Spinal cord (tissue), 10 donors: ENCODE results near the gene PRKCG. TPM values are rescaled to one million over a fixed set of nuclear protein-coding genes. Genes with fewer than 3 reads are reported as not detected.

Experiments
- DNase-seq, 6 donors: peaks; one replicate each; pipeline versions ENCODE4 v3.0.0 to v3.0.0-alpha.2; 2013 to 2015; ENCODE audit warnings: low spot score in 6 of 6, low read depth in 4 of 6
- H3K27ac ChIP-seq: one replicate; pipeline ENCODE4 v1.5.1; 2013; ENCODE audit warnings: low read depth, low read length, control low read depth
- H3K27me3 ChIP-seq: one replicate; pipeline ENCODE4 v1.6.1; 2013; ENCODE audit warnings: low read length; ENCODE audit not compliant: control insufficient read depth, insufficient read depth
- H3K36me3 ChIP-seq: one replicate; pipeline ENCODE4 v1.6.1; 2013; ENCODE audit warnings: low read length; ENCODE audit not compliant: control insufficient read depth, insufficient read depth
- H3K4me1 ChIP-seq: one replicate; pipeline ENCODE4 v1.6.1; 2013; ENCODE audit warnings: low read length; ENCODE audit not compliant: control insufficient read depth, insufficient read depth
- H3K4me3 ChIP-seq: one replicate; pipeline ENCODE4 v1.5.1; 2013; ENCODE audit warnings: low read depth, low read length, control low read depth
- H3K9me3 ChIP-seq: one replicate; pipeline ENCODE4 v1.6.1; 2013; ENCODE audit warnings: low read length; ENCODE audit not compliant: control insufficient read depth, insufficient read depth
- WGBS: methylation state at CpG from one replicate; pipeline ENCODE4 v1.1.5; 2013; ENCODE audit warnings: missing lambda C conversion rate; ENCODE audit not compliant: insufficient coverage; 5-methylcytosine and 5-hydroxymethylcytosine counted together
- polyA plus RNA-seq, 2 donors: library from polyadenylated mRNA; unstranded; fragments of 120-200 nt; gene quantifications; one replicate each; pipeline ENCODE4 v1.2.1, GENCODE V29; 2013; ENCODE audit not compliant: insufficient read length in 2 of 2
- total RNA-seq, 2 donors: library from RNA; depleted of rRNA in 1 of 2; stranded (reverse); fragments of 120-200 nt in 1 of 2; fragments of >200 nt in 1 of 2; gene quantifications; one replicate each; pipeline versions ENCODE4 v1.2.3 to v1.2.4, GENCODE V29; 2013 to 2014
- donor health status: healthy.

The PRKCG gene
- total and polyA plus RNA-seq, 4 donors, result 1.0 to 7.5 (median 4.0) TPM

DNA sequence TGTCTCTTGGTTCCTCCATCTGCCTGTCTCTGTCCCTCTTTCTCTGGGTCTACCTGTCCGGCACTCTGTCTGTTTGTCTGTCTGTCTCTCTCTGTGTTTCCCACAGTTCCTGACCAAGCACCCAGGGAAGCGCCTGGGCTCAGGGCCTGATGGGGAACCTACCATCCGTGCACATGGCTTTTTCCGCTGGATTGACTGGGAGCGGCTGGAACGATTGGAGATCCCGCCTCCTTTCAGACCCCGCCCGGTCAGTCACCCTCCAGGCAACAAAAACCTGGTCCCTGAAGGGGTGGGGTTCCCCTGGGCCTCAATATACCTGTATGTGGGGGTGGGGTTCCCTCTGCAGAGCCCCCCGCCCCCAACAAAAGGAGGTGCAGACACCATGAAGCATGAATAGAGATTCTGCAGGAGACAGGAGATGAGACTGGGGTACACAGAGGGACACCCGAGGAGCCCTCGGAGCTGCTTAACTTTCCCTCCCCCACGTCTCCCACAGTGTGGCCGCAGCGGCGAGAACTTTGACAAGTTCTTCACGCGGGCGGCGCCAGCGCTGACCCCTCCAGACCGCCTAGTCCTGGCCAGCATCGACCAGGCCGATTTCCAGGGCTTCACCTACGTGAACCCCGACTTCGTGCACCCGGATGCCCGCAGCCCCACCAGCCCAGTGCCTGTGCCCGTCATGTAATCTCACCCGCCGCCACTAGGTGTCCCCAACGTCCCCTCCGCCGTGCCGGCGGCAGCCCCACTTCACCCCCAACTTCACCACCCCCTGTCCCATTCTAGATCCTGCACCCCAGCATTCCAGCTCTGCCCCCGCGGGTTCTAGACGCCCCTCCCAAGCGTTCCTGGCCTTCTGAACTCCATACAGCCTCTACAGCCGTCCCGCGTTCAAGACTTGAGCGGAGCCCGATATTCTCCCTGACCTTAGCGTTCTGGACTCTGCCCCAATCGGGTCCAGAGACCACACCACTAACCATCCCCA, 24.5 kb downstream of the PRKCG start:
- WGBS, result 10% methylated on average over 45 of the region's 48 CpGs
- Histone ChIP-seq H3K27ac (no peak overlapping the region), H3K4me3 (no peak overlapping the region), H3K36me3 (no peaks in the 10 kb centered on the region), H3K9me3 (no peaks in the 10 kb centered on the region), H3K4me1 (peaks cover 42% of the 10 kb centered on the region), H3K27me3 (peaks cover 33% of the 10 kb centered on the region)
- peak in 2 of 6 donors; percentile 60 to 73 for DNase-seq

DNA sequence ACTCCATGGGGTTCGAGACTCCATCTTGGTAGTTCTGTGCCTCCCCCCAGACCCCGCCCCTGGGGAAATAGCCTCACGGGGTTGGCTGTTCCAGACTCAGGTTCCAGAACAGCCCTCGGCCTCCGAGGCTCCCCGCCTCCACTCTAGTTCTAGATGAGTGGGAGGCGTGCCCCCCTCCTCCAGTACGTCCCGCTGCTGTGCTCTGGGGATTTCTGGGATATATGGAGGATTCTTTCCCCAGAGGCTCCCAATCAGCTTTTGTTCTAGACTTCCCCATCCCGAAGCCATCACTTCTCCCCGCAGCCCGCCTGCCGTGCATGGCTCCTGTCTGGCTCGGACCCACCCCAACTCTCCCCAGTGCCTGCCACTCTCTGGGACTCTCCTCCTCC, 25.2 kb downstream of the PRKCG start:
- Histone ChIP-seq H3K36me3 (no peaks in the 10 kb centered on the region), H3K9me3 (no peaks in the 10 kb centered on the region), H3K27me3 (peaks cover 33% of the 10 kb centered on the region), H3K4me1 (peaks cover 42% of the 10 kb centered on the region), H3K4me3 (no peak overlapping the region), H3K27ac (no peak overlapping the region)
- WGBS, result 36% methylated on average over 5 of the region's 14 CpGs
- DNase-seq, result no peak

DNA sequence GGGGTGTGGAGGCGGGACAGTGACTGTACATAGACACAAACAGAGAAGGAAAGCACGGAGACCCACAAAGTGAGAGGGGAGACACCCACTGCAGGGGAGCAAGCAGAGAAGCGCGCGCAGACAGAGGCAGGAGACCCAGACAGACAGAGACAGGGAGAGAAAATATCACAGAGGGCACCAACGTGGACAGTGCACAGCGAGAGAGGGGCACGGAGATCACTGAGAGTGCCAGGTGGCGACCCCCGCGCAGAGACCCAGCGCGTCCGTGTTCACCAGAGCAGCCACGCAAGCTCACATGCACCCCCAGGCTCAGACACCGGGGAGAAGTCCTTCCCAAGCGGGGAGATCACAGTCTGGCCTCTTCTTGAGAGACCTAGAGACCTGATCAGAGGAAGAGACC, 25.7 kb downstream of the PRKCG start:
- Histone ChIP-seq H3K4me1 (peaks cover 42% of the 10 kb centered on the region), H3K27ac (no peak overlapping the region), H3K36me3 (peaks cover 2% of the 10 kb centered on the region), H3K9me3 (no peaks in the 10 kb centered on the region), H3K27me3 (peaks cover 33% of the 10 kb centered on the region), H3K4me3 (peak overlapping the region; percentile 35)
- WGBS, result 22% methylated on average over 17 of the region's 17 CpGs
- no peak for DNase-seq

DNA sequence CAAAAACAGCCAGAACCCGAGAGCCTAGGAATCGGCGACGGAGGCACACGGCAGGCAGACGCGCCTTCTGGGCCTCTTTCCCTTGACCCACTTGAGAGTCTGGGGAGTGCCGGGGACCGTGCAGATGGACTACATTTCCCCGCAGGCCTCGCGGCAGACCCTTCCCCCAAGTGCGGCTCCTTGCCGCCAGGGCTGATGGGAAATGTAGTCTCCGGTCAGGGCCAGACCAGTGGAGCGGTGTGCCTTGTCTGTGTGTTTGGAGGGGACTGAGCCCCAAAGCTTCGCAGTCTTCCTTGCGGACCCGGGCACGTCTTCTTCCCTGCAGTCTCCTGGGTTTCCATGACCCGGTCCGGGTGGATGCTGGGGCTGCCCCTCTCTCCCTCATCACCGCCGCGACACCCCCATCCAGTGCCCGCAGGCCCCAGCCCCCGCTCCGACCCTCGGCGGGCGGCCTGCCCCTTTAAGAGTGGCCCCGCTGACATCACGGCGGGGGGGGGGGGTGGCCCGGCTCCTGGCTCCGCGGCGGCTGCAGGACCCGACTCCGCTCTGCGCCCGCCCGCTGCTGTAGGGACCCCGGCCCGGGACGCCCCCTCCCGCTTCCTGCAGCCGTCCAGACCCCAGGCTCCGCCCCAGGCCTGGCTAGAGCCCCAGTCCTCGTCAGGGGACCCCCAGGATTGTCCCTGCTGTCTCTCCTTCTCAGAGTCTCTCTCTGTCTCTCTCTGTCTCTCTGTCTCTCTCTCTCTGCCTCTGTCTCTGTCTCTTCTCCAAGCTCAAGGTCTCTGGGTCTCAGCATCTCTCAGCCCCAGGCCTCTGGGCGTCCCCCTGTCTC, 26.3 kb downstream of the PRKCG start:
- Histone ChIP-seq H3K4me1 (peaks cover 42% of the 10 kb centered on the region), H3K9me3 (no peaks in the 10 kb centered on the region), H3K36me3 (peaks cover 9% of the 10 kb centered on the region), H3K4me3 (peak overlapping the region; percentile 35), H3K27ac (peak overlapping the region; percentile 64), H3K27me3 (peaks cover 33% of the 10 kb centered on the region)
- WGBS, result under 1% methylated on average over 47 of the region's 51 CpGs
- DNase-seq, result peak; percentile 61 to 96 (median 68)

DNA sequence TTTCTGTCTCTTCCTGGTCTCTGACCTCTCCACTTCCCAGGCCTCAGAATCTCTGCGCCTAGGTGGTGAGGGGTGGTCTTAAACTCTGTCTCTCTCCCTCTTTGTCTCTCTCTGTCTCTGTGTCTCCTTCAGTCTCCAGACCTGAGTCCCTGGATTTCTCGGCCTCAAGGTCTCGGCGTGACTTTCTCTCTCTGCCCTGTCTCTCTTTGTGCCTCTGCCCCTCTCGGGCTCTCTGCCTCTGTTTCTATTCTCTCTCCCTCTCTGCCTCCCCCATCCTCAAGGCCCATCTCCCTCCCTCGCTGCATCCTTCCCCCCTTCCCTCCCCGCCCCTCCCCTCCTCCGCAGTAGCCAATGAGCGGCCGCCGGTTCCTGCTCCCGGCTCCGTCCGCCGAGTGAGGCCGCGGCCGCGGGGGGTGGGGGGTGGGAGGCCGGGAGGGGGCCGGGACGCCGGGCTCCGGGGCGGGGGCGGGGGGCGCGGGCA, 27.0 kb downstream of the PRKCG start, which contains the start of gene CACNG7:
Gene CACNG7, plus strand, starts transcription at position 344 of the 481 bp plus-strand sequence. CDS start 3,554 bp downstream, outside the sequence.
- peak; percentile 52 to 95 (median 66) for DNase-seq
- H3K27me3 ChIP-seq, result peaks cover 31% of the 10 kb centered on the region
- H3K27ac ChIP-seq, result peak within 1 kb of the TSS; percentile 64

DNA sequence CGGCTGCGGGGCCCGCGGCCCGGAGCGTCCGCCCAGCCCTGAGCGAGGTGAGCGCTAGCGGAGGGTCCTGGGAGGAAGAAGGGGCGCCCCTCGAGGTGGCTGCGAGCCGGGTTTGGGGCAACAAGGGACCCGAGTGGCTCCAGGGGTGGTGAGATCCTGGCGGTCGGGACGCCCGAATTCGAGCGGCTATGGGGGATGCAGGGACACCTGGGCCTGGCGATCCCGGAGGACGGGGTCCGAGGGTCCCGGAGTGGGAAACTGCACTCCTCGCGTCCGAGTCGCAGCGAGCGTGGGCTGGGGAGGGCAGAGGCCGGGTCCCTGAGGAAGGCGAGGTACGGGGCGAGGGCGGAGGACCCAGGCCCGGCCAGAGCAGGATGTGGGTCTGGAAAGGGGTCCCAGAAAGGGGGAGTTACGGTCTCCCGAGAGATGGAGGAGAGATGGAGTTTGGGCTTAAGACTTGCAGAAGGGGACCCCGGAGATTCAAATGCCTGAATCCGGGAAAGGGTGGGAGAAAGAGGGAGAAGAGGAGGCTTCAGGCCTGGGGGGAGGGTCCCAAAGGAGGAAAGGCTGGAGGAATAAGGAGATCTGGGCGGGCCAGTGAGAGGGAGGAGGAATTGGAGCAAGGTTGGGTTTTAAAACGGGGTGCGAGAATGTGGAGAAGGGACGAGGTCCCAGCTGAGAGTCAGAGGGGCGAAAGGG, 27.6 kb downstream of the PRKCG start:
- Histone ChIP-seq H3K27me3 (peaks cover 31% of the 10 kb centered on the region), H3K4me1 (peaks cover 42% of the 10 kb centered on the region), H3K27ac (peak overlapping the region; percentile 57), H3K4me3 (peak overlapping the region; percentile 45), H3K36me3 (peaks cover 16% of the 10 kb centered on the region), H3K9me3 (no peaks in the 10 kb centered on the region)
- under 1% methylated on average over 47 of the region's 47 CpGs for WGBS
- DNase-seq, result peak in 1 of 6 donors; percentile 40

More for the DNA sequence above, 27.0 kb downstream of the PRKCG start, which contains the start of gene CACNG7:
- H3K9me3 ChIP-seq, result no peaks in the 10 kb centered on the region
- peaks cover 42% of the 10 kb centered on the region for H3K4me1 ChIP-seq
- H3K4me3 ChIP-seq, result peak within 1 kb of the TSS; percentile 45
- 1% methylated on average over 7 of the region's 28 CpGs for WGBS
- peaks cover 11% of the 10 kb centered on the region for H3K36me3 ChIP-seq

DNA sequence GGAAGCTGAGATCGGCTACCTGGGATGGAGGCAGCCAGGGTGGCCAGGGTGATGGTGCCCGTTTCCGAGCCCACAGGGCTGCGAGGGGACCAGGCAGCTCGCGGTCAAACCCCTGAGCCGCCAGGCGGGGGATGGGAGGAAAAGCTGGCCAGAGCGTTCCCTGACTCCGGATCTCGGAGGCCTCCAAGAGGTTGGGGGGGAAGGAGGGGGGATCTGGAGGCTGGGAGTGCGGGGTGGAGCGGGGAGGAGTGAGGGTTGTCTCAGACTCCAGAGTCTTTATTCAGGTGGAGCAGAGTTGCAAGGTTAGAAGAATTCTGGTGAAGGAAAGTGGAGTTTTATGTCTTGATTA, 28.1 kb downstream of the PRKCG start:
- peaks cover 42% of the 10 kb centered on the region for H3K4me1 ChIP-seq
- H3K36me3 ChIP-seq, result peaks cover 21% of the 10 kb centered on the region
- H3K27ac ChIP-seq, result no peak overlapping the region
- no peaks in the 10 kb centered on the region for H3K9me3 ChIP-seq
- WGBS, result 0% methylated on average over 13 of the region's 13 CpGs
- H3K4me3 ChIP-seq, result peak overlapping the region; percentile 45
- DNase-seq, result peak in 2 of 6 donors; percentile 44 to 60
- H3K27me3 ChIP-seq, result peaks cover 29% of the 10 kb centered on the region

DNA sequence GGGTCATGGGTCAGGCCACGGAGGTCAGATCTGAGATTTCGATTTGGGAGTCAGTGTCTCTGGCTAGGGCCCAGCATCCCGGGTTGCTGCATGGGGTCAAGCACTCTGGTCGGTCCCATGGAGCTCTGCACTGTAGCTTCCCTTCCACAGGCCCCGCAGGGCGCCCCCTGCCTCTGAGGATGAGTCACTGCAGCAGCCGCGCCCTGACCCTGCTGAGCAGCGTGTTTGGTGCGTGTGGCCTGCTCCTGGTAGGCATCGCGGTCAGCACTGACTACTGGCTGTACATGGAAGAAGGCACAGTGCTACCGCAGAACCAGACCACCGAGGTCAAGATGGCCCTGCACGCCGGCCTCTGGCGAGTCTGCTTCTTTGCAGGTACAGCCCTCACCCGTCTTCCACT, 30.7 kb downstream of the PRKCG start:
- peaks cover 16% of the 10 kb centered on the region for H3K27me3 ChIP-seq
- peaks cover 43% of the 10 kb centered on the region for H3K36me3 ChIP-seq
- 73% methylated on average over 18 of the region's 18 CpGs for WGBS
- H3K9me3 ChIP-seq, result no peaks in the 10 kb centered on the region
- no peak overlapping the region for H3K27ac ChIP-seq
- DNase-seq, result no peak
- peaks cover 29% of the 10 kb centered on the region for H3K4me1 ChIP-seq
- no peak overlapping the region for H3K4me3 ChIP-seq

DNA sequence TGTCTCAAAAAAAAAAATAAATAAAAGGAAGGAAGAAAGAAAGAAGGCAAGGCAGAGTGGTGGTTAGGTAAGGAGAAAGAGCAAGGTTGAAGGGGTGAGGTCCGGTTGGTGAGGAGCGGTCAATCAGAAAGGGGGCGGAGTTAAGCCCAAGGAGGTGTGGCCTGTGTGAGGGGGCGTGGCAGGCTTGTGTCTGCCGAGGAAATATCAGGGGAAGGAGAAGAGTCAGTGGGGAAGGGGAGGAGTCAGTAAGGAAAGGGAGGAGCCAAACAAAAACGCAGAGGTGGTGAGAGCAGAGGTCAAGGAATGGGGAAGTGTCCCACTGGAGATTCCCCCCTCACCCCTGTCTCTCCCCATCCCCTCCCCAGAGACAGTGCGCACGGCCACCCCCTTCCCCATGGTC, 33.0 kb downstream of the PRKCG start:
- peaks cover 8% of the 10 kb centered on the region for H3K4me1 ChIP-seq
- peaks cover 56% of the 10 kb centered on the region for H3K36me3 ChIP-seq
- H3K4me3 ChIP-seq, result no peak overlapping the region
- no peak for DNase-seq
- H3K9me3 ChIP-seq, result no peaks in the 10 kb centered on the region
- H3K27ac ChIP-seq, result no peak overlapping the region
- H3K27me3 ChIP-seq, result peaks cover 1% of the 10 kb centered on the region
- WGBS, result 80% methylated on average over 4 of the region's 8 CpGs
